Calu3 (cell line): Measurements from ENCODE around the gene HPN. TPM values are rescaled to one million over a fixed set of nuclear protein-coding genes. Genes with fewer than 3 reads are reported as not detected.

Experiments used
- BruUV-seq: library from RNA; stranded (reverse); fragments of 400-500 nt; replicated peaks from 2 replicates; lab custom pipeline; 2021; lab: Mats Ljungman, UMichigan
- CTCF ChIA-PET: fragments of 300-600 bp; sonication (Branson Sonifier 250); formaldehyde crosslinking; loops from one replicate; lab custom pipeline; 2022; ENCODE audit warnings: antibody characterized with exemption; lab: Charles Lee
- DNase-seq: peaks from one replicate; pipeline ENCODE4 v3.0.0; 2022
- H3K27ac Mint-ChIP-seq: one replicate; pipeline ENCODE4 v1.8.0; 2022; ENCODE audit warnings: mixed read lengths; ENCODE audit not compliant: unreplicated experiment
- H3K27me3 Mint-ChIP-seq: one replicate; pipeline ENCODE4 v1.8.0; 2022; ENCODE audit warnings: mixed read lengths; ENCODE audit not compliant: unreplicated experiment
- H3K36me3 Mint-ChIP-seq: one replicate; pipeline ENCODE4 v1.8.0; 2022; ENCODE audit warnings: mild to moderate bottlenecking, moderate library complexity, mixed read lengths; ENCODE audit not compliant: insufficient read depth, unreplicated experiment
- H3K4me1 Mint-ChIP-seq: one replicate; pipeline ENCODE4 v1.8.0; 2022; ENCODE audit warnings: mild to moderate bottlenecking, low read depth, mixed read lengths; ENCODE audit not compliant: unreplicated experiment
- H3K4me3 Mint-ChIP-seq: one replicate; pipeline ENCODE4 v1.8.0; 2022; ENCODE audit warnings: mild to moderate bottlenecking, low read depth, moderate library complexity, mixed read lengths; ENCODE audit not compliant: unreplicated experiment
- H3K9me3 Mint-ChIP-seq: one replicate; pipeline ENCODE4 v1.8.0; 2022; ENCODE audit warnings: low read depth, mixed read lengths; ENCODE audit not compliant: unreplicated experiment
- intact Hi-C: fragments of 100-400 bp; cut with micrococcal nuclease; formaldehyde crosslinking; loops from one replicate; pipeline ENCODE4 v1.10.0; 2022; ENCODE audit not compliant: unreplicated experiment
- total RNA-seq: library from RNA; stranded (reverse); gene quantifications from 2 replicates; pipeline ENCODE4 v1.2.3, GENCODE V29; 2022
- TF ChIP-seq, protein P1 (sequence below): fragments of 200-600 bp; IDR thresholded peaks from one replicate; pipeline ENCODE4 v1.8.0; 2022; ENCODE audit warnings: antibody characterized with exemption; ENCODE audit not compliant: unreplicated experiment

Gene HPN
- total RNA-seq, 1 experiment from 2014 or later, result 1.4 TPM

- BruUV-seq, result no TSS peak
- TF ChIP-seq, protein P1, sequence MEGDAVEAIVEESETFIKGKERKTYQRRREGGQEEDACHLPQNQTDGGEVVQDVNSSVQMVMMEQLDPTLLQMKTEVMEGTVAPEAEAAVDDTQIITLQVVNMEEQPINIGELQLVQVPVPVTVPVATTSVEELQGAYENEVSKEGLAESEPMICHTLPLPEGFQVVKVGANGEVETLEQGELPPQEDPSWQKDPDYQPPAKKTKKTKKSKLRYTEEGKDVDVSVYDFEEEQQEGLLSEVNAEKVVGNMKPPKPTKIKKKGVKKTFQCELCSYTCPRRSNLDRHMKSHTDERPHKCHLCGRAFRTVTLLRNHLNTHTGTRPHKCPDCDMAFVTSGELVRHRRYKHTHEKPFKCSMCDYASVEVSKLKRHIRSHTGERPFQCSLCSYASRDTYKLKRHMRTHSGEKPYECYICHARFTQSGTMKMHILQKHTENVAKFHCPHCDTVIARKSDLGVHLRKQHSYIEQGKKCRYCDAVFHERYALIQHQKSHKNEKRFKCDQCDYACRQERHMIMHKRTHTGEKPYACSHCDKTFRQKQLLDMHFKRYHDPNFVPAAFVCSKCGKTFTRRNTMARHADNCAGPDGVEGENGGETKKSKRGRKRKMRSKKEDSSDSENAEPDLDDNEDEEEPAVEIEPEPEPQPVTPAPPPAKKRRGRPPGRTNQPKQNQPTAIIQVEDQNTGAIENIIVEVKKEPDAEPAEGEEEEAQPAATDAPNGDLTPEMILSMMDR, result no peak
- no peak for DNase-seq
- Mint-ChIP-seq H3K4me1 (peaks cover 53% of the 10 kb centered on the region), H3K4me3 (no peak overlapping the region), H3K9me3 (no peaks in the 10 kb centered on the region), H3K27me3 (no peaks in the 10 kb centered on the region), H3K27ac (no peak overlapping the region), H3K36me3 (peaks cover 46% of the 10 kb centered on the region)
- intact Hi-C loops, result no loop called here
- CTCF ChIA-PET, result interaction anchor here (0.7 to 1.2 kb wide), 3 partner anchors 10 to 24 kb away, joined by 3 to 5 read pairs (median 4); no protein-coding TSS in a partner anchor
Observed at GRCh38 chr19:35112995-35113688, 71.6 kb downstream of the HPN start.

DNA sequence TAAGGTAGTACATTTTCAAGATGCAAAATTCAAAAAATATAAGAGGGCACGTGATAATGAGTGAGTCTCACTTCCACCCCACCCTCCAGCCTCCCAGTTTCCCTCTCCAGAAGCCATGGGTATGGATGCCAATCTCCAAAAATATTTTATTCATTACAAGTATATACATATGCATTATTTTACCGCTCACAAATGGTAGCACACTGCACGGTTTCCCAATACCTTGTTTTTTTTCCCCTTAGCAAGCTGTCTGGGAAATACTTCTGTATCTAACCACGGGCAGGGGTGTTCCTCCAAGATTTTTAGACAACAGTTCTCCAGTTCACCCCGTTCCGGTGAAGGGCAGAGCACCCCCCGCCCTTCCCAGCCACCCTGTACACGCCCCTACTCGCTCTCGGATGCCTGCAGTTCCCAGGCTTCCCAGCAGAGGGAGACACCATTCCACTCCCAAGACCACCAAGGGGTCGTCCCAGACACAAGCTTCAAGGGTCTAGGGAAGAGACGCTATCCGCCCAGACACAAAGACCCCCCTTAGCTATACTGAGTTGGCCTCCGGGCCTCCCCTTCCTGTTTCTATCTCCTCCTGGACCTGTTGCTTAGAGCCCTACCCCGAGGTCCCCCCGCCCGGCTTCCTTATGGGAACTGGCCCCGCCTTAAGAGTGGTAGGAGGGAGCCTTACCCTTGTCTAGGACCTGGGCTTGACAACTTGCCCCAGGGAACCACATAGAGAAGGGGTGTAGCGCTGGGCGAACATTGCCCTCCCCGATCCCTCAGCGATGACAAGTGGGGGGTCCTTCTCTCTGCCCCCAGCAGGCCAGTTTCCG, 73.0 kb downstream of the HPN start:
- no peaks in the 10 kb centered on the region for H3K27me3 Mint-ChIP-seq
- intact Hi-C loops, result loop anchor here (2.0 kb wide), 1 partner anchor 20 kb away; the partner anchor contains the start of gene LGI4
- peak overlapping the region; percentile 53 for H3K27ac Mint-ChIP-seq
- BruUV-seq, result no TSS peak
- DNase-seq, result peak; percentile 85
- peaks cover 39% of the 10 kb centered on the region for H3K36me3 Mint-ChIP-seq
- H3K4me3 Mint-ChIP-seq, result peak overlapping the region; percentile 74
- TF ChIP-seq, protein P1, result peak; percentile 100
- H3K9me3 Mint-ChIP-seq, result no peaks in the 10 kb centered on the region
- CTCF ChIA-PET, result interaction anchor here (0.7 to 2.4 kb wide), 4 partner anchors 9 to 71 kb away, joined by 3 to 13 read pairs (median 6); partner anchors contain the start of gene LGI4
- H3K4me1 Mint-ChIP-seq, result peaks cover 47% of the 10 kb centered on the region

DNA sequence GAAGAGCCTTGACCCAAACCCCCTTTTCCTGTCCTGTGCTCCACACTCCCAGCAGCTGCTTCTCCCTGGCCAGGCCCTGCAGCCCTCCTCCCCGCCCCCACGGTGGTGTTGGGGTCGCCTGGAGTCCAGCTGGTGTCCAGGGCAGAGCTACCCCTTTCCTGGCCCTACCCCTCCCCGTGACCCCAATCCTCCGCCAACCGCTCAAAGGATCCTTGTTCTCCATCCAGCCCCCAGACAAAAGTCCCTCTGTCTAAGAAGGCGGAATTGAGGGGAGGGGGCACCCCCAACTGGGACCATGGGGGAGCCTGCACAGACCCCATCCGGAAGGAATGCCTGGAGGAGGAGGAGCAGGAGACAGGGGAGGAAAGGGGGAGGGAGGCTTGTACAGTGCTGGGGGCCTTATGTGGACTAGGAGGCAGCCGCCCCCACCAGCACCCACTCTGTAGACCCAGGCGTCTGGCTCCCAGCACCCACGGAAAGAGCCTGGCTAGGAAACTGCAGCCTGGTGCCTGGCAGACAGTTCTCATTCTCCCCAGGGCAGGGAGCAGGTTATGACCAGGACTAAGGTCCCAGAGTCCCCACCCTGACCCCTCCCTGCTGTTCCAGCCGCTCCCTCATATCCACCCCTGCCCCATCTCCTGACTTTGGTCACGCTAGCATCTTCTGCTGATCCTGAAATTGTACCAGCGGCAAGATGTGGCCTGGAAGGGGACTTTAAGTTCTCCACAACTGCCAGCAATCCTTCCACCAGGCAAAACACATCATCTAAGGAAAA, 73.8 kb downstream of the HPN start, which contains the start of gene FXYD3:
Gene FXYD3, plus strand, starts transcription at position 647 of the 775 bp plus-strand sequence. CDS start 3,554 bp downstream, outside the sequence.
- intact Hi-C loops, result loop anchor here (2.0 kb wide), 1 partner anchor 19 kb away; the partner anchor contains the start of gene LGI4
- Mint-ChIP-seq H3K27ac (peak within 1 kb of the TSS; percentile 53), H3K27me3 (no peaks in the 10 kb centered on the region), H3K36me3 (peaks cover 40% of the 10 kb centered on the region), H3K4me1 (peaks cover 48% of the 10 kb centered on the region), H3K9me3 (no peaks in the 10 kb centered on the region), H3K4me3 (peak within 1 kb of the TSS; percentile 74)
- TF ChIP-seq, protein P1, result no peak
- TSS peak; percentile 64 for BruUV-seq
- CTCF ChIA-PET, result interaction anchor here (0.7 to 2.5 kb wide), 11 partner anchors 8 to 72 kb away, joined by 3 to 14 read pairs (median 5); partner anchors contain the start of gene LGI4
- peak; percentile 38 for DNase-seq

Other genes starting within 250 kb of the HPN start
- 2.9 and 4.2 TPM in 2 replicates for gene ZNF30, start 114.8 kb upstream of the HPN start, total RNA-seq
- 9.1 and 9.3 TPM in 2 replicates for gene ZNF792, start 77.5 kb upstream of the HPN start, total RNA-seq
- gene GRAMD1A, start 41.4 kb upstream of the HPN start, total RNA-seq, result 114 and 126 TPM in 2 replicates
- 1.4 and 2.1 TPM in 2 replicates for gene SCN1B, start 11.3 kb upstream of the HPN start, total RNA-seq
- gene FXYD3, start 74.1 kb downstream of the HPN start, total RNA-seq, result 183 and 291 TPM in 2 replicates
- 0.42 and 0.68 TPM in 2 replicates for gene LGI4, start 93.3 kb downstream of the HPN start, total RNA-seq
- 1.6 and 2.0 TPM in 2 replicates for gene FXYD1, start 97.1 kb downstream of the HPN start, total RNA-seq
- 0.90 and 1.3 TPM in 2 replicates for gene FXYD7, start 101.5 kb downstream of the HPN start, total RNA-seq
- gene FXYD5, start 113.0 kb downstream of the HPN start, total RNA-seq, result 760 and 802 TPM in 2 replicates
- gene FAM187B, start 187.0 kb downstream of the HPN start, total RNA-seq, result not detected in 2 replicates
- gene LSR, start 207.3 kb downstream of the HPN start, total RNA-seq, result 494 and 609 TPM in 2 replicates
- gene USF2, start 227.2 kb downstream of the HPN start, total RNA-seq, result 114 and 127 TPM in 2 replicates
- gene HAMP, start 240.8 kb downstream of the HPN start, total RNA-seq, result 0.45 TPM in 1 of 2 replicates, not detected in the other